ENCODE data around the gene TERT.

DNA sequence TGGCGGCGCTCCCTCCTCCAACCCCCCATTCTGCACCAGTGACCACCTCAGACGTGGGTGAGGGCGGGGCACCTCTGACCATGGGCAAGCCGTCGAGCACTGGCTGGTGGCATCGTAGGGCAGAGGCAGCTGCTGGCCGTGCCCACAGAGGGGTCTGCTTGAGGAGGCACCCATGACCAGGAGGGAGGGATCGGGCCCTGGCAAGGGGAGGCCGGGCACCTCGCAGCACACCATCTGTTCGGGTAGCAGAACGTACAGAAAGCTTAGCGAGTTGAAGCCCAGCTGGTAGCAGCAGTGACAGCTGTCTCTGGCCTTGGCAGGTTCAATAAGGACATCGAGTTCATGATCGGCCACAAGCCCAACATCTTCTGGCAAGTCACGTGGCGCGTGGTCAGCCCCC, 74.0 kb downstream of the TERT start:
- TF ChIP-seq, protein P1, sequence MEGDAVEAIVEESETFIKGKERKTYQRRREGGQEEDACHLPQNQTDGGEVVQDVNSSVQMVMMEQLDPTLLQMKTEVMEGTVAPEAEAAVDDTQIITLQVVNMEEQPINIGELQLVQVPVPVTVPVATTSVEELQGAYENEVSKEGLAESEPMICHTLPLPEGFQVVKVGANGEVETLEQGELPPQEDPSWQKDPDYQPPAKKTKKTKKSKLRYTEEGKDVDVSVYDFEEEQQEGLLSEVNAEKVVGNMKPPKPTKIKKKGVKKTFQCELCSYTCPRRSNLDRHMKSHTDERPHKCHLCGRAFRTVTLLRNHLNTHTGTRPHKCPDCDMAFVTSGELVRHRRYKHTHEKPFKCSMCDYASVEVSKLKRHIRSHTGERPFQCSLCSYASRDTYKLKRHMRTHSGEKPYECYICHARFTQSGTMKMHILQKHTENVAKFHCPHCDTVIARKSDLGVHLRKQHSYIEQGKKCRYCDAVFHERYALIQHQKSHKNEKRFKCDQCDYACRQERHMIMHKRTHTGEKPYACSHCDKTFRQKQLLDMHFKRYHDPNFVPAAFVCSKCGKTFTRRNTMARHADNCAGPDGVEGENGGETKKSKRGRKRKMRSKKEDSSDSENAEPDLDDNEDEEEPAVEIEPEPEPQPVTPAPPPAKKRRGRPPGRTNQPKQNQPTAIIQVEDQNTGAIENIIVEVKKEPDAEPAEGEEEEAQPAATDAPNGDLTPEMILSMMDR (IDR thresholded peaks at IDR 0.05): no peak
- no peak for TF ChIP-seq EZH2 (IDR thresholded peaks at IDR 0.05)
